AG09319 (cell line): ENCODE data around the gene SPIB.
"Not testable (repeated sequence)": the region's sequence is repeated elsewhere in the genome, so short reads cannot be mapped to it uniquely, and the experiment has no call there.

Source experiments
- DNase-seq: peaks from one replicate; pipeline ENCODE4 v3.0.0-alpha.2; 2010; ENCODE audit warnings: low read depth; ENCODE audit errors: extremely low read depth
- CTCF ChIP-seq: IDR thresholded peaks from 2 replicates; pipeline ENCODE4 v1.5.1; 2011; ENCODE audit warnings: low read depth, mild to moderate bottlenecking, inconsistent platforms, low read length, moderate library complexity

SPIB gene

GRCh38 chr19:50435221-50435620 is 16.5 kb downstream of the SPIB start:
- no peak for DNase-seq

GRCh38 chr19:50435627-50436026 is 16.9 kb downstream of the SPIB start:
- no peak for TF ChIP-seq CTCF
- DNase-seq, result no peak

More at GRCh38 chr19:50435221-50435620, 16.5 kb downstream of the SPIB start:
- TF ChIP-seq CTCF, result no peak

GRCh38 chr19:50437862-50438449 is 19.2 kb downstream of the SPIB start:
- DNase-seq, result no peak
- TF ChIP-seq CTCF, result no peak

GRCh38 chr19:50439130-50439529 is 20.4 kb downstream of the SPIB start:
- not testable (repeated sequence) for DNase-seq

GRCh38 chr19:50444059-50444458 is 25.3 kb downstream of the SPIB start:
- DNase-seq, result no peak
- TF ChIP-seq CTCF, result no peak

GRCh38 chr19:50447053-50447452 is 28.3 kb downstream of the SPIB start:
- TF ChIP-seq CTCF, result no peak
- no peak for DNase-seq

GRCh38 chr19:50447750-50448149 is 29.0 kb downstream of the SPIB start:
- no peak for DNase-seq
- TF ChIP-seq CTCF, result no peak

GRCh38 chr19:50449236-50449899 is 30.6 kb downstream of the SPIB start:
- DNase-seq, result no peak
- no peak for TF ChIP-seq CTCF
